ENCODE results near the gene RBBP9.
A peak's percentile ranks its signal among the peaks of the same experiment; 100 is the strongest.
"Not testable (repeated sequence)": the region's sequence is repeated elsewhere in the genome, so short reads cannot be mapped to it uniquely, and the experiment has no call there.

The RBBP9 gene

DNA sequence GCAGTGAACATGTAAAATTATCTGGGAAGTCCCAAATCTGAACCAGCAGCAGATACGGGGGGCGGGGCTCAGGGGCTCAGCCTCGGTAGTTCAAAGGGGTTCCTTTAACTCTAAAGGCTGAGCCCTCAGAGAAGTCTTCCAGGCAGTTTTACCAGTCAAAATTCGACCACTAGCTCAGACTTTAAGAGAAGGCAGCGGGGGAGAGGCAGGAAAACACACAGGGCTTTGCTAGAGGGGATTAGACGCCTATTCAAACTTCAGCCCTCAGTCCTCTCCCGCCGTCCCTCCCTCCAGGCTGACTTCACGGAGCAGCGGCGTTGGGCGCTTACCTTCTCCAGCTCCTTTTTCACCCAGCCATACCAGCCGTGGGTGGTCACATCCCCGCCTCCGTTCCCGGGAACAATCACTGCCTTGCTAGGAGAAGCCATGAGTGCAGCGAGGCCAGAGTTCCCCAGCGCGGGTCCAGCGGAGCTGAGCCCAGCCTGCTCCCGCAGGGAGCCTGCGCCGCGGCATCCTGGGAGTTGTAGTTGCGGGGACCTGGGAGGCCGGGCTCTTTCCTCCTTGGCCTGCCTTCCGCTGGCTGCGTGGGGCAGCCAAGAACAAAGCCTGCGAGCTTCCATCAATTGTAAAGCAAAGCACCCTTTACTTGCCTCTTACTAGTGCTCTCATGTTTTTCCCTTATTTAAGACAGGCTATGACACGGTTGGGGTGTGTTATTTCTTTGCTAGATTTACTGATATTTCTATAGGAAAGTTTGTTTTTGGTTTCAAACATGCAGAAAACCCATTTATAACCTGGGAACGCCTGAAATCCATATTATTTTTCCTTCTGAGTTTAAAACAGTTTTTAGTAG, at the start of gene RBBP9:
RBBP9 (minus strand) TSS at position 486 of the 853 bp plus-strand sequence; CDS start at position 428, 58 bp downstream.
- peak; percentile 76 to 81 for DNase-seq

DNA sequence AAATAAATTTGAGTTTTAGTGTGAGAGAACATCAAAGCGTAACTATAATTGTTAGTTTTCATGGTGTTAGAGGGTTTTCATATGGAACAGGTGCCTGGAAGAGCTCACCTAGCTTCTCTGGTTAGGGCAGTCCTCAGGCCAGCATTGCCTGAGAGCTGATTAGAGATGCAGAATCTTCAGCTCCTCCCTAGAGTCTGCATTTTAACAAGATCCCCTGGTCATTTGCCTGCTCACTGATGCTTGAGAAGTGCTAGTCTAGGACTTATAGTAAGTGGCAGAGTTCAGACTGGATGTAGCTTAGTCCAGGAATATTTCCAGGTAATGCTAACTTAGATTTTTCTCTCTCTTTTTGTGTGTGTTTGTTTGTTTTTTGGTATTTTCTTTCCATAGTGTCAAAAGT, 48.5 kb upstream of the RBBP9 start:
- no peak for DNase-seq

- no peak for DNase-seq
Observed at GRCh38 chr20:18543932-18544331, 46.9 kb upstream of the RBBP9 start.

GRCh38 chr20:18543216-18543615, 46.2 kb upstream of the RBBP9 start:
- no peak for DNase-seq

DNA sequence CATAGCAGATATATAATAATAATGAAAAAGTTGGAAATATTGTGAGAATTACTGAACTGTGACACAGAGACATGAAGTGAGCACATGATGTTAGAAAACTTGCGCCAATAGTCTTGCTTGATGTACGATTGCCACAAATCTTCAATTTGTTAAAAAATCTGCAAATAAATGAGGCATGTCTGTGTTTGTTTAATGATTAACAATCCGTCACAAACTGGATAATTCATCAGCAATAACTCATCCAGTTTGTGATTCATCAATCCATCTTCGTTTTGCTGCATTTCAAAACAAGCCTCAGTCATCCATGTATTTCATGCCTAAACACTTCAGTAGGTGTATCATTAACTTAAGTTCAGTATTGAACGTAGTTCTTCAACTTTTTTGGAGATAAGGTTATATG, 44.7 kb upstream of the RBBP9 start:
- DNase-seq: no peak

- DNase-seq: no peak
Observed at GRCh38 chr20:18537651-18538050, 40.6 kb upstream of the RBBP9 start.

DNA sequence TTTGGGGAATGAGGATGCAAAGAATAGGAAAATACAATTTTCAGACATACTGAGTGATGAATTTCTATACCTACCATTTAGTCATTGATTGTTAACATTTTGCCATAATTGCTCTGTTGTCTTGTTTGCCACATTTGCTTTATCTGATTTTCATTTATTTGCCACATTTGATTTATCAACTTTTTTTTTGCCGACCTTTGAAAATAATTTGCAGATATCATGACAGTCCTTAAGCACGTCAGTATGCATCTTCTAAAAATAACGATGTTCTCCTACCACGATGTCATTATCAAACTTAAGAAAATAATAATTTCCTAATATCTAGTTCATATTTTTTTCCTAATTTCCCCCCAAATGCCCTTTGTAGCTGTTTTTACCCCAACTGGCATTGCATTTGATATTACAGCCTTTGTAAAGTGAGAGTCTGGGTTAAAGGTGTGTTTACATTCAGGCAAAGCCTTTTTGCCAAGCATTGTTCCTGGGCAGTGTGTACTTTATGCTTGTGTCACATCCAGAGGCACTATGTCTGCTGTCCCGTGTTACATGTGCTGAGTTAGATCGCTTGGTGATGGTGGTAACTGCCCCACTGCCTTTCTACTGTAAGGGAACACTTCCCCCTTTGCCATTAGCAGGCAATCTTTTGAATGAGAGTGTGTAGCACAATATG, 37.1 kb upstream of the RBBP9 start:
- no peak for DNase-seq

- DNase-seq: no peak
Observed at GRCh38 chr20:18533491-18533890, 36.5 kb upstream of the RBBP9 start.

DNA sequence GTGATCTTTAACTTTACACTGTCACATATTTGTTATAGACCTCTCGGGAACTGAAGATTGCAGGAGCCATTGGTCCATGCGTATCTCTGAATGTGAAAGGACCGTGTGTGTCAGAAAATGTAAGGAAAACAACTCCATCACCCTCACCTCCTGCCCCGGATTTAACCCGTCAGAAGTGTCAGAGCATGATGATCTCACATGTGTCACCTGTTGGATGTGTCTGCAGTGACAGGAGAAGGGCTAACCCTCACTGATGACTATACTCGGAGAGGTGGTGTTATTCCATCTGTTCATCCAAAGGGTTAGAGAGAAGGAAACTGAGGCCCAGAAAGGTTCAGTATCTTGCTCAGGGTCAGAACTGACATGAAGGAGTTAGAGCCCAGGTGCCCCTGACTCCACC, 35.6 kb upstream of the RBBP9 start:
- DNase-seq: no peak

DNA sequence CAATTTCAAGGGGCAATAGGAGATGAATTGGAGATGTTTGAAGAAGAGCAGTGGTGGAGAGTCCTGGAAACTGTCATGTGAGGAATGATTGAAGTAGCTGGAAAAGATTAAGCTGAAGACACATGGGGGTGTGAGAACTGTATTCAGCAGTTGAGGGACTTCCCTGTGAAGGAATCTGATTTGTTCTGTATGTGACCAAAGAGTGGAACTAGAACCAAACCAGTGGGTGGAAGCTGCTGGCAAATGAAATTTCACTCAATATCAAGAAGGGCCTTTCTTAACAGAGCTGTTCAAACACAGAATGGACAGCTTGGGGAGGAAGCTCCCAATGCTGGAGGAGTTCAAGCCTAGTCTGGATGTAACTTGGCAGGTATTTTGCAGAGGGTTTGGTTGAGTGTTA, 32.0 kb upstream of the RBBP9 start:
- DNase-seq: no peak

DNA sequence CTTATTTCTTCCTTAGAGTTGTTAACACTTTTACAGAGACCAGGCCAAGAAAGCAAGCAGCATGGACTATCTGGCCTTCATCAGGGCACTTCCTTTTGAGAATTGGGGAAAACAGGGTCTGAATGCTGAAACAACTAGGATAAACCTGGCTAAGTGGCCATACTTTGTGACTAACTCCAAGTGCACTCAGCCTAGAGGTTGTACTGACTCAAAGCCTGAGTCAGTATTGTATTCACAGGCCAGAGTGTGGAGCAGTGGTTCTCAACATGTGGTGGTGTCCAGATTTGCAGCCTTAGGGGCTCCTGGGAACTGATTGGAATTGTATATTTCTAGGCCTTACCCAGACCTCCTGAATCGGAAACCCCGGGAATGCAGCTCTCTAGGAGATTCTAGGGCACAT, 30.8 kb upstream of the RBBP9 start:
- DNase-seq: no peak

DNA sequence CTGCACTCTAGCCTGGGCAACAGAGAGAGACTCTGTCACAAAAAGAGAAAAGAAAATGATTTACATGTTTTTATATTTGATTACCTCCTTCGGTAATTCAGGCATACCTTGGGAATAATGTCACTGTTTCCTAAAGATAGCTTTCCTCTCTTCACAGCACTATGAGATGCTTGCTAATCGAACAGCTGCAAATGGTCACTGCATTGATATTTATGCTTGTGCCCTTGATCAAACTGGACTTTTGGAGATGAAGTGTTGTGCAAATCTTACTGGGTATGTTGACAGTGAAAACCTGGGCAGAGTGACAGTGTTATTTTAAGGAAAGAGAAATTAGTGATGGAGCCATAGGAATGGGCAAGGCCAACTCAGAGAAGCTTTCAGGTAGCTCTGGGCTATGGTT, 30.3 kb upstream of the RBBP9 start:
- DNase-seq: no peak

DNA sequence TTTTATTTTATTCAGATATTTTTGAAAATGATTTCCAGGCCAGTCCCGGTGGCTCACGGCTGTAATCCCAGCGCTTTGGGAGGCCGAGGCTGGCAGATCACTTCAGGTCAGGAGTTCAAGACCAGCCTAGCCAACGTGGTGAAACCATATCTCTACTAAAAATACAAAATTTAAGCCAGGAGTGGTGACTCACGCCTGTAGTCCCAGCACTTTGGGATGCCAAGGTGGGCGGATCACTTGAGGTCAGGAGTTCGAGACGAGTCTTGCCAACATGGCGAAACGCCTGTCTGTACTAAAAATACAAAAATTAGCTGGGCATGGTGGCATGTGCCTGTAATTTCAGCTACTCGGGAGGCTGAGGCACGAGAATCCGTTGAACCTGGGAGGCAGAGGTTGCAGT, 29.7 kb upstream of the RBBP9 start:
- DNase-seq: not testable (repeated sequence)

DNA sequence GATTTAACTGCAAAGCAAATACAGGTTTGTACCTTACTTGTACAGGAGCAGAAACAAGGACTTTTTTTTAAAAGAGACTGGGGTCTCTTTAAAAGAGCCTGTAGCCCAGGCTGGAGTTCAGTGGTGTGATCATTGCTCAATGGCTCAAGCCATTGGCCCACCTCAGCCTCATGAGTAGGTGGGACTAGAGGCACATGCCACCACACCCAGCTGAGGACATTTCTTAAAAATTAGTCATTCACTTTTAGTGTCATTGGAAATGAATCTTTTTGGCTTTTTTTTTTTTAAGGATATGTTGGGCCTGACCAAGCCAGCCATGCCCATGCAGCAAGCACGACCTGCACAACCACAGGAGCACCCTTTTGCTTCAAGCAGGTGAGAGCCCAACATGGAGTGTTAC, 27.6 kb upstream of the RBBP9 start:
- no peak for DNase-seq

DNA sequence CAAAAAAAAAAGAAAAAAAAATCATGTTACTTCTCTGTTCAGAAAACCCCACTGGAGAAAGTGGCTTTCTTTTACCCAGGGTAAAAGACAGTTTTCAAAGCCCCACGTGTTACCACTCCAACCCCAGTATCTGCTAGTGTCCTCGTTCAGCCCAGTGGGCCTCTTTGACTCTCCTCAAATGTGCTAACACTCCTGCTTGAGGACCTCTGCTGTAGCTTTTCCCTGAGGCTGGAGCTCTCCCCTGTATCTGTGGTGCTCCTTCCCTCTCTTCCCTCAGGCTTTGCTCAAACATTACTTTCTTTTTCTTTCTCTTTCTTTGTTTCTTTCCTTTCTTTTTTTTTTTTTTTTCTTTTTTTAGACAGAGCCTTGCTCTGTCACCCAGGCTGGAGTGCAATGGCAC, 26.0 kb upstream of the RBBP9 start:
- DNase-seq: no peak

DNA sequence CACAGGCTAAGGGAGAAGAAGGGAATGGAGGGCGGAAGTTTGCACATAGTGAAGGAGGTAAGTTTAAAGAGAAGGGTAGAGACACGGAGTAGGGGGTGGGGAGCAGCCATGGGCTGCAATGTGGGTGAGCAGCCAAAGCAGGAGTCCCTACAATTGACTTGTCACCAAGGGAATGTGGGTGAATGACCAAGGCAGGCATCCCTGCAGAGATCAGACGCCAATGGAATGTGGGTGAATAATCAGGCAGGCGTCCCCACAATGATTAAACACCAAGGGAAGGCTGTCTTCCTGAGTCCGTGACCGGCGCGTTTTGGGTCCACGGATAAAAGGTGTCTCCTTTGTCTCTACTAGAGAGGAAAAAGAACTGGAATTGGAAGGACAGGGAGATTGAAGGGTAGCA, 25.0 kb upstream of the RBBP9 start:
- DNase-seq: not testable (repeated sequence)

DNA sequence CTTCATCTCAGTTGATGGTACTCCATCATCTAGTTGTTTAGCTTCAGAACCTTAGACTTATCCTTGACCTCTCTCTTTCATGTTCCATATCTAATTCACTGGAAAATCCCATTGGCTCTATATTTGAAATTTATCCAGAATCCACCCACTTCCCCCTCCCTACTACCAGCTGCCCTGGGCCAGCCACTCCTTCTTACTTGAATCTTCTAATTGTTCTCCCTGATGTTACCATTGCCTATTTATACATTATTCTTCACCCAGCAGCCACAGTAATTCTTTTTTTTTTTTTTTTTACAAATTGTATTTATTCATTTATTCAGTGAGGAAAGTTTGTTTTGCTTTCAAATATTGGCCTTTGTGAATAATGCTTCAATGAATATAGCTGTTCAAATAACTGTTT, 18.9 kb upstream of the RBBP9 start:
- DNase-seq: no peak

DNA sequence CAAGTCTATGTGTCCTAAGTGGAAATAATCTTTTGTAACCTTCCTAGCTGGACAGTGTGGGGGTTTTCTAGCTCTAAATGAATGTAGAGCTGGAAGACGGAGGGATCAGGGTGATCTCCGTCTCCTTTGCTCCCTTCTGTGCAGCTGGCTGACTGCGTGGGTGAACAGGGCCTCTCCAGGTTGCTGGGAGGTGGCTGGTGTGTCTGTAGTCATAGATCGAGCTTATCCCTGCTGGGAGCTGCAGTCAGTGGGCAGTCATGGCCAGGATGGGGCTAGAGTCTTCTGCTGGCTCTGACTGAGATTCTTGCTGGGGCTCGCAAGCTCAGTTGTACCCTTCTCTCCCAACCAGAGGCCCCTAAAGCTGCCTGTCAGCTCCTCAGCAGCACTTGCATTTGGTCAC, 17.1 kb upstream of the RBBP9 start:
- no peak for DNase-seq

DNA sequence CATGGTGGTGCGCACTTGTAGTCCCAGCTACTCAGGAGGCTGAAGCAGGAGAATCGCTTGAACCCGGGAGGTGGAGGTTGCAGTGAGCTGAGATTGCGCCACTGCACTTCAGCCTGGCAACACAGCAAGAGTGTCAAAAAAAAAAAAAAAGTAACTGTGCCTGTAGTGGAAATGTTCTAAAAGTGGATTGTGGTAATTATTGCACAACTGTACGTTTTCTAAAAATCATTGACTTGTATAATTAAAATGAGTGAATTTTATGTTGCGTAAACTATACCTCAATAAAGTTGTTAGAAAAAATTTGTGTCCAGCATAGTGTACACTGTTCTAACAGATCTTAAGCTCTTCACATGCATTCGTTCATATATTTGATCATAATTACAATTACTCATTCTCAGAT, 16.2 kb upstream of the RBBP9 start:
- no peak for DNase-seq

DNA sequence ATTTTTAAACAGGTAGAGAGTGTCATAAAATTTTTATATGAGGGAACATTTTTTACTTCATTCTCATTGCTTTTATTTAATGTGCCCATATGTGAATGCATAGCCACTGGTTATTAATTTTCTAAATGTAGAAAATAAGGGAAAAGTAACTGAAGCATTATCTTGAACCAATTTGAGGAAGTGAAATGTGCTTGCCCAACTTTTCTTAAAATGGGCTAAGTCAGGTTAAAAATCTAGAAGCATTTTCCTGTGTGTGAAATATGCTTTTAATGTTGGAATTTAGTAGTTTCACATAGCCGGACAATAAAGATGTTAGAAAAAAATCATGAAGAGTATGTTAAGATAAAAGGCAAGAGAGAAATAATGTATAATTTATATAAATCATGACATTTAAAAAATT, 14.5 kb upstream of the RBBP9 start:
- DNase-seq: no peak

DNA sequence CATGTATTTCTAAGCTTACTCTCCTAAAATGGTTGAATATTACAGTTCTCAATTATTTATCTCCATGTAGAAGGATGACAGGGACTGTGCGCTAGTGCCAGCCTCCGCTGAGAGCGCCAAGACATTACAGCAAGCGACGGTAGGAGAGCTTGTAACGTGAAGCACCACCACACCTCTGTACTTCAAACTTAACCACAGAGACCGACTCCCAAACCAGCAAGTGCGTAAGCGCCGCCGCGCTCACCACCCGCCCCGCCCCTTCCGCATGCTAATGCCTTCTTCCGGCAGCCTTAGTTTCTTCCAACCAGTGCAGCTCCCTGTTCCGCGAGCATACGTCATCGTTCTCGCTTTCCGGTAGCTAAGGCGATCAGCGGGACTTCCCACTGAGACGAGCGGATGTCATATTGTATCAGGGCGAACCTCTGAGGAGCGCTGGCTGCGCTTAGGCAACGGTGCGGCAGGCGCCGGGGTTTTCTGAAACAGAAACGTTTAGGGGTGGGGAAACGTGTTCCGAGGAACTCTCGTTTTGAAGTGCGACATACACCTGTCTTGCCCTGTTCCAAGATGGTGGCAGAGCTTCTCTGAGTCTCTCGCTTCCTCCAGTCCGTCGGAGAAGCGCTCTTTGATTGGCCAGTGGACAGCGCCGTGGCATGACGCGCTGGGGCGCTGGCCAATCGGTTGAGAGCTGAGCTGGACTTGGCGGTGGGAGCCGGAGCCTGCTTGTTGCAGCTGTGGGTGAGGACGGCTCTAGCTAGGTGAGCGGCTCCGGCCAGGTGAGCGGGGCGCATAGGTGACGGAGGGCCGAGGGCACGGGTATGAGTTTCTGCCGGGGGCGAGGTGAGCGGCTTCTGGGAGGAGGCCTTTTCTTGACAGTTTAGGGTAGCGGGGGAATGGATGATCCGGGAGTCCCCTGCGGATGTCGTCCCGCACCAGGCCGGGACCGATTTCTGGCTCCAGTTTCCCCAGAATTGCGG, 10.5 kb upstream of the RBBP9 start, which contains the start of gene SEC23B:
SEC23B (plus strand) TSS at position 723 of the 974 bp plus-strand sequence. CDS start 2,896 bp downstream, outside the sequence.
- DNase-seq: peak; percentile 98 to 99

- no peak for DNase-seq
Observed at GRCh38 chr20:18506744-18507143, 9.7 kb upstream of the RBBP9 start.

- peak; percentile 4 to 38 for DNase-seq
Observed at GRCh38 chr20:18504479-18505060, 7.5 kb upstream of the RBBP9 start.
